H1 (cell line): ENCODE results near the gene MIGA1. TPM values are rescaled to one million over a fixed set of nuclear protein-coding genes. Genes with fewer than 3 reads are reported as not detected.

Source experiments
- BRCA1 ChIP-seq: IDR thresholded peaks from 2 replicates; pipeline ENCODE4 v1.6.1; 2012; ENCODE audit warnings: low read depth, low read length, improper control_type of control experiment
- polyA plus RNA-seq, 7 experiments: library from polyadenylated mRNA; depleted of rRNA in 3 of 7; stranded (reverse) in 5 of 7; unstranded in 2 of 7; fragments of >200 nt in 5 of 7; fragments of 200-250 nt in 2 of 7; gene quantifications; 1 replicate in 5 of 7; 2 replicates in 1 of 7; 4 replicates in 1 of 7; pipeline versions ENCODE4 v1.2.1 to v1.2.3, GENCODE V29; 2011 to 2013; ENCODE audit warnings: missing spikeins in 2 of 7, mixed read lengths in 2 of 7
- total RNA-seq: library from RNA; stranded (reverse); fragmentation: NEBNext Ultra II Directional; extraction: Animal tissue kit (Norgen Biotek cat#: 25700); gene quantifications from 2 replicates; pipeline ENCODE4 v1.2.1, GENCODE V29; 2021

The MIGA1 gene
- total and polyA plus RNA-seq, 2 of the 8 experiments (the other 6 are each of a cell fraction or from before 2014, with no cell fraction given): 0.95 to 7.0 TPM

- no peak for TF ChIP-seq BRCA1
Observed at GRCh38 chr1:77925956-77926355, 146.5 kb downstream of the MIGA1 start (continued).
